ENCODE data around the gene KAT7. TPM values are rescaled to one million over a fixed set of nuclear protein-coding genes. Genes with fewer than 3 reads are reported as not detected.
A peak's percentile ranks its signal among the peaks of the same experiment; 100 is the strongest.

KAT7 gene
- total RNA-seq, 2 donors from 2014 or later: 38.9 to 51.4 TPM

GRCh38 chr17:49814781-49815529 lies 26.5 kb downstream of the KAT7 start:
- peaks cover 3 to 38% of the 10 kb centered on the region in 2 donors for H3K4me1 ChIP-seq (ENCODE audit: control insufficient read depth in 1 of 2, low read depth in 2 of 2)
- H3K9me3 ChIP-seq: no peaks in the 10 kb centered on the region
- H3K36me3 ChIP-seq: peaks cover 40% of the 10 kb centered on the region
- DNase-seq (ENCODE audit: low spot score) (no peak), ATAC-seq (ENCODE audit: insufficient number of reproducible peaks, low FRiP score, low read depth) (no peak)
- TF ChIP-seq CTCF (IDR thresholded peaks at IDR 0.05): no peak
- no peak overlapping the region for H3K4me3 ChIP-seq
- no peaks in the 10 kb centered on the region for H3K27me3 ChIP-seq (replicated peaks; ENCODE audit: insufficient read depth)
- H3K27ac ChIP-seq: peak overlapping the region in 1 of 2 donors; percentile 17

- Histone ChIP-seq H3K9me3 (no peaks in the 10 kb centered on the region), H3K36me3 (peaks cover 38% of the 10 kb centered on the region), H3K27me3 (replicated peaks; ENCODE audit: insufficient read depth) (no peaks in the 10 kb centered on the region), H3K27ac (peak overlapping the region in 1 of 2 donors; percentile 23), H3K4me3 (no peak overlapping the region), H3K4me1 (ENCODE audit: control insufficient read depth in 1 of 2, low read depth in 2 of 2) (peaks cover 3 to 38% of the 10 kb centered on the region in 2 donors)
- DNase-seq (ENCODE audit: low spot score) (no peak), ATAC-seq (ENCODE audit: insufficient number of reproducible peaks, low FRiP score, low read depth) (no peak)
- no peak for TF ChIP-seq CTCF (IDR thresholded peaks at IDR 0.05)
Observed at GRCh38 chr17:49815761-49816281, 27.3 kb downstream of the KAT7 start.

- Histone ChIP-seq H3K4me3 (no peak overlapping the region), H3K27me3 (replicated peaks; ENCODE audit: insufficient read depth) (no peaks in the 10 kb centered on the region), H3K36me3 (peaks cover 50% of the 10 kb centered on the region), H3K9me3 (no peaks in the 10 kb centered on the region), H3K27ac (no peak overlapping the region), H3K4me1 (ENCODE audit: control insufficient read depth in 1 of 2, low read depth in 2 of 2) (peaks cover 7 to 37% of the 10 kb centered on the region in 2 donors)
- no peak for ATAC-seq (ENCODE audit: insufficient number of reproducible peaks, low FRiP score, low read depth)
- TF ChIP-seq CTCF (IDR thresholded peaks at IDR 0.05): no peak
- no peak for DNase-seq (ENCODE audit: low spot score)
Observed at GRCh38 chr17:49817993-49818392, 29.5 kb downstream of the KAT7 start.

- H3K4me3 ChIP-seq: no peak overlapping the region
- DNase-seq (ENCODE audit: low spot score): no peak
- no peak for ATAC-seq (ENCODE audit: insufficient number of reproducible peaks, low FRiP score, low read depth)
- TF ChIP-seq CTCF (IDR thresholded peaks at IDR 0.05): no peak
- H3K27me3 ChIP-seq (replicated peaks; ENCODE audit: insufficient read depth): no peaks in the 10 kb centered on the region
- H3K36me3 ChIP-seq: peaks cover 56% of the 10 kb centered on the region
- no peak overlapping the region for H3K27ac ChIP-seq
- H3K4me1 ChIP-seq (ENCODE audit: control insufficient read depth in 1 of 2, low read depth in 2 of 2): peaks cover 4 to 26% of the 10 kb centered on the region in 2 donors
- H3K9me3 ChIP-seq: no peaks in the 10 kb centered on the region
Observed at GRCh38 chr17:49819138-49819537, 30.7 kb downstream of the KAT7 start.

- Histone ChIP-seq H3K4me1 (ENCODE audit: control insufficient read depth in 1 of 2, low read depth in 2 of 2) (peaks cover 4 to 21% of the 10 kb centered on the region in 2 donors), H3K36me3 (peaks cover 58% of the 10 kb centered on the region), H3K9me3 (no peaks in the 10 kb centered on the region), H3K27me3 (replicated peaks; ENCODE audit: insufficient read depth) (no peaks in the 10 kb centered on the region), H3K4me3 (no peak overlapping the region), H3K27ac (no peak overlapping the region)
- no peak for TF ChIP-seq CTCF (IDR thresholded peaks at IDR 0.05)
- ATAC-seq (ENCODE audit: insufficient number of reproducible peaks, low FRiP score, low read depth) (no peak), DNase-seq (ENCODE audit: low spot score) (no peak)
Observed at GRCh38 chr17:49819651-49820050, 31.2 kb downstream of the KAT7 start.

Data from thoracic aorta (tissue), 2 donors.